ENCODE data around the gene CACNA1I.

DNA sequence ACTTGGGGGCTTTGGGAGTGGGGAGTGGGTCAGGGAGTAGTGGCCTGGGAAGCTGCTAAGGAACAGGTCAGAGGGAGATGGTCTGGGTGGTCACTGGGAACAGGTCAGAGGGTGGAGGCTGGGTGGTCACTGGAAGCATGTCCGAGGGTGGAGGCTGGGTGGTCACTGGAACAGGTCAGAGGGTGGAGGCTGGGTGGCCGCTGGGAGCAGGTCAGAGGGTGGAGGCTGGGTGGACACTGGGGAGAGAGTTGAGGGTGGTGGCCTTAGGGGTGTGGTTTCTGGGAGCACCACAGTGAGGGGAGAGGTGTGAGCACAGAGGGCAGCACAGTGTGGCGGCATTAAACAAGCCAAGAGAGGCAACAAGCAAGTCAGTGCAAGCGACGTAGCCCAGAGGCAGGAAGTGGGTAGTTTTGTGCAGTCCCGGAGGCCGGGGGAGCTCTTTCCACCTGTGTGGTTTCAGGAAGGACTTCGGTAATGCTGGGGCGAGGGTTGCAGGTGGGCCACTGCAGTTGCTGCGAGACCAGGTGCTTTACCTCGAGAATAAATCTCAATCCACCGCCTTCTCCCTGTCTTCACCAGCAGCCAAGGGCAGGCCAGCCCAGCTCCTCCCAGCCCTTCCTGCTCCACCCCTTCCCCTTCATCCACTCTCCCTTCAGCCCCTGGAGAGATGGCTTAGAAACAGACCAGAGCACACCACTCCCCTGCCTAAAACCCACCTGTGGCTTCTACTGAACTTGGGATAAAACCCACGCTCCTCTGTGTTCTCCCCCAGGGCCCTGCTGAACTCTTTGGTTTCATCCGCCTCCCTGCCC is 3.2 kb upstream of the CACNA1I start:
- TF ChIP-seq POLR2AphosphoS5 (IDR thresholded peaks at IDR 0.05; ENCODE audit: low read depth, low read length) (no peak), POLR2A (IDR thresholded peaks at IDR 0.05; ENCODE audit: low read depth, low read length) (no peak), TAF1 (IDR thresholded peaks at IDR 0.05; ENCODE audit: borderline replicate concordance, low read depth, low read length) (no peak)
